Omental fat pad (tissue), 4 donors: ENCODE data around the gene IL1RAP. TPM values are rescaled to one million over a fixed set of nuclear protein-coding genes. Genes with fewer than 3 reads are reported as not detected.

ENCODE experiments used
- ATAC-seq: fragments of 150-250 bp; one replicate; pipeline ENCODE4 v1.9.1; 2016; ENCODE audit warnings: mild to moderate bottlenecking, moderate library complexity; ENCODE audit not compliant: low FRiP score
- DNase-seq: peaks from one replicate; pipeline ENCODE4 v3.0.0-alpha.2; 2019; ENCODE audit warnings: low spot score
- CTCF ChIP-seq, 3 donors: fragments of 450-650 bp; IDR thresholded peaks; one replicate each; pipeline ENCODE4 v1.5.1; 2016 to 2017; ENCODE audit warnings: antibody characterized with exemption in 3 of 3, mild to moderate bottlenecking in 3 of 3, moderate library complexity in 2 of 3
- total RNA-seq, 4 donors: library from RNA; depleted of rRNA; stranded (reverse); fragments of >200 nt; gene quantifications; one replicate each; pipeline ENCODE4 v1.1.0, GENCODE V29; 2016

Gene IL1RAP
- total RNA-seq, 4 donors from 2014 or later, result 10.5 to 75.3 (median 23.4) TPM

- DNase-seq (no peak), ATAC-seq (no peak)
Measured at GRCh38 chr3:190560013-190560895, 46.4 kb downstream of the IL1RAP start.

GRCh38 chr3:190562866-190563510 is 49.1 kb downstream of the IL1RAP start:
- DNase-seq (no peak), ATAC-seq (no peak)
- no peak for TF ChIP-seq CTCF (IDR thresholded peaks at IDR 0.05)

More at GRCh38 chr3:190560013-190560895, 46.4 kb downstream of the IL1RAP start:
- TF ChIP-seq CTCF (IDR thresholded peaks at IDR 0.05), result no peak

GRCh38 chr3:190564175-190564574 is 50.3 kb downstream of the IL1RAP start:
- ATAC-seq (no peak), DNase-seq (no peak)
- TF ChIP-seq CTCF (IDR thresholded peaks at IDR 0.05), result no peak

- peak; percentile 84 for DNase-seq
- TF ChIP-seq CTCF (IDR thresholded peaks at IDR 0.05), result no peak
- ATAC-seq, result peak; percentile 98
Measured at GRCh38 chr3:190566043-190566933, 52.4 kb downstream of the IL1RAP start.

- TF ChIP-seq CTCF (IDR thresholded peaks at IDR 0.05), result no peak
- no peak for DNase-seq
- no peak for ATAC-seq
Measured at GRCh38 chr3:190568036-190568435, 54.2 kb downstream of the IL1RAP start.

GRCh38 chr3:190574473-190574872 is 60.6 kb downstream of the IL1RAP start:
- no peak for DNase-seq
- TF ChIP-seq CTCF (IDR thresholded peaks at IDR 0.05), result no peak
- peak; percentile 54 for ATAC-seq
